Astrocyte of the cerebellum (primary cell): ENCODE measurements around the gene MYBL2.

Experiments used
- DNase-seq: peaks from one replicate; pipeline ENCODE4 v3.0.0-alpha.2; 2011; ENCODE audit warnings: low read depth
- H3K4me3 ChIP-seq: 2 replicates; pipeline ENCODE4 v1.5.1; 2011; ENCODE audit warnings: mild to moderate bottlenecking, low read depth, low read length, moderate library complexity
- in situ Hi-C: cut with HindIII; loops from 2 replicates; pipeline ENCODE4 v1.10.0; 2017; ENCODE audit warnings: low sequenced_read_pairs
- TF ChIP-seq, protein P1 (sequence below): IDR thresholded peaks from 2 replicates; pipeline ENCODE4 v1.5.1; 2012; ENCODE audit warnings: low read length, low read depth, moderate library complexity, mild to moderate bottlenecking; ENCODE audit errors: missing control alignments

MYBL2 gene

GRCh38 chr20:43765916-43766315 is 99.0 kb downstream of the MYBL2 start:
- no peak overlapping the region for H3K4me3 ChIP-seq
- TF ChIP-seq, protein P1, sequence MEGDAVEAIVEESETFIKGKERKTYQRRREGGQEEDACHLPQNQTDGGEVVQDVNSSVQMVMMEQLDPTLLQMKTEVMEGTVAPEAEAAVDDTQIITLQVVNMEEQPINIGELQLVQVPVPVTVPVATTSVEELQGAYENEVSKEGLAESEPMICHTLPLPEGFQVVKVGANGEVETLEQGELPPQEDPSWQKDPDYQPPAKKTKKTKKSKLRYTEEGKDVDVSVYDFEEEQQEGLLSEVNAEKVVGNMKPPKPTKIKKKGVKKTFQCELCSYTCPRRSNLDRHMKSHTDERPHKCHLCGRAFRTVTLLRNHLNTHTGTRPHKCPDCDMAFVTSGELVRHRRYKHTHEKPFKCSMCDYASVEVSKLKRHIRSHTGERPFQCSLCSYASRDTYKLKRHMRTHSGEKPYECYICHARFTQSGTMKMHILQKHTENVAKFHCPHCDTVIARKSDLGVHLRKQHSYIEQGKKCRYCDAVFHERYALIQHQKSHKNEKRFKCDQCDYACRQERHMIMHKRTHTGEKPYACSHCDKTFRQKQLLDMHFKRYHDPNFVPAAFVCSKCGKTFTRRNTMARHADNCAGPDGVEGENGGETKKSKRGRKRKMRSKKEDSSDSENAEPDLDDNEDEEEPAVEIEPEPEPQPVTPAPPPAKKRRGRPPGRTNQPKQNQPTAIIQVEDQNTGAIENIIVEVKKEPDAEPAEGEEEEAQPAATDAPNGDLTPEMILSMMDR, result no peak
- in situ Hi-C loops, result loop anchor here (5.0 to 25.0 kb wide), 2 partner anchors 46 to 321 kb away; no protein-coding TSS in a partner anchor
- no peak for DNase-seq
